CD4-positive, alpha-beta T cell treated with Interleukin-12 subunit alpha and Interleukin-12 subunit beta, for 1 hour (primary cell): ENCODE data around the gene GPX4.

Source experiments
- DNase-seq: peaks from one replicate; pipeline ENCODE4 v3.0.0-alpha.2; 2020

The GPX4 gene

GRCh38 chr19:1084024-1084868 lies 19.5 kb upstream of the GPX4 start:
- no peak for DNase-seq

DNA sequence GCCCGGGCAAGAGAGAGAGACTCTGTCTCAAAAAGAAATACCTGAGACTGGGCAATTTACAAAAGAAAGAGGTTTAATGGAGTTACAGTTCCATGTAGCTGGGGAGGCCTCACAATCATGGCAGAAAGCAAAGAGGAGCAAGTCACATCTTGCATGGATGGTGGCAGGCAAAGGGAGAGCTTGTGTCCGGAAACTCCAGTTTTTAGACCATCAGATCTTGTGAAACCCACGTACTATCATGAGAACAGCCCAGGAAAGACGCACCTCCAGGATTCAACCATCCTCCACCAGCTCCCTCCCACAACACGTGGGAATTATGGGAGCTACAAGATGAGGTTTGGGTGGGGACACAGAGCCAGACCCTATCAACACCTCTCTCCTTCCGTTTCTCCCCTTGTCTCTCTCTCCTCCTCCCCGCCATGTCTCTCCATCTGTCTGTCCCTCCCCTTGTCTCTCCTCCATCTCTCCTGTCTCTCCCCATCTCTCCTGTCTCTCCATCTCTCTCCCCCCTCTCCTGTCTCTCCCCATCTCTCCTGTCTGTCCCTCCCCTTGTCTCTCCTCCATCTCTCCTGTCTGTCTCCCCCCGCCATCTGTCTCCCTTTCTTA lies 18.6 kb upstream of the GPX4 start:
- no peak for DNase-seq

- DNase-seq: no peak
Measured at GRCh38 chr19:1085676-1086442, 17.9 kb upstream of the GPX4 start.

GRCh38 chr19:1086613-1087012 lies 17.2 kb upstream of the GPX4 start:
- DNase-seq: no peak

DNA sequence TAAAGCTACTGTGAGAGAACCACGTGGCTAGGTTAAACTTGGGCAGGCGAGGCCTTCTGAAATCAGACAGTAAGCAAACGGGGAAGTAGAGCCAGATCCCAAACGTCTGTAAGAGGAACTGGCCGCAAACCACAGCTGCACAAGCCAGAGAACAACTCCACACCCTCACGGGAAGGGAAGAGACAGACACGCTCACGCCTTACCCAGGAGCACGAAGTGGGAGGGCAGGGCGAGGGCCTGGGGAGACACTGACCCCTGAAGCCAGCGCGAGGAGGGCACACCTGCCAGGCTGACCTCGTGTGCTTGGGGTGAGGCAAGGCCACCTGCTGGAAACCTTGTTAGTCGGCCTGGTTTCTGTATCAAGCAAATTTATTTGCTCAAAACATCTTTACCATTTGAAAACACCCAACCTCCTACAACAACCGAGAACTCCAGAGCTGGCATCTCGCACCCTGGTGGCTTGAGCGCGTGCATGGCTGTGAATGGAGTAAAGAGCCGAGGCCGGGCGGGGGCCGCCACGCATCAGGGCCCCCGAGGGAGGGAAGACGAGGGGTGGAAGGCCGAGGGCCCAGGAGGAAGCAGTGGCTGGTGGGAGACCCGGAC lies 15.9 kb upstream of the GPX4 start:
- DNase-seq: peak; percentile 59

DNA sequence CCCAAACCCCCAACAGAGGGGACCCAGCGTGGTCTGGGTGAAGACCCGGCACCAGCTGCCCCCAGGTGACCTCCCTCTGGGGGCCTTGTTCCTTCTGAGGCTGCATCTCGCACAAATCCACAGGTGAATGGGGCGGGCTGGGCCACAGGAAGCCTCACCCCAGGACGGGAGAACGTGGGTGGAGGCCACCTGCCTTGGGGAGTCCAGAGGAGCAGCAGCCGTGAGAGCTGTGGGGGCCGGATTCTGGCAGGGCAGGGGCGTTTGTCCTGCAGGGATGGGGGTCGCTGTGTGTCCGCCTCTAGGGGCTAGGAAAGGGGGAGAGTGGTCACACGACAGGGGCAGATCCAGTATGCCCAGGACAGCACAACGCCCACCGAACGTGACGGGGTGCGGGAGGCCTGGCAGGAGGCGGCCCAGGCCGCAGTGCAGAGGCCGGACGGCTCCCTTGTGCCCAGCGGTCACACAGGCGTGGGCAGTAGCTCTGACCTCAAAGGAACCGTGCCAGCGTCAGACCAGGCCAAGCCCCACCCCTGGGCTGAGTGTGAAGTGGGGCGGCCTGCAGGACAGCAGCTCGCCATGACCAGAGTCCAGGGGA lies 15.3 kb upstream of the GPX4 start:
- DNase-seq: no peak

DNA sequence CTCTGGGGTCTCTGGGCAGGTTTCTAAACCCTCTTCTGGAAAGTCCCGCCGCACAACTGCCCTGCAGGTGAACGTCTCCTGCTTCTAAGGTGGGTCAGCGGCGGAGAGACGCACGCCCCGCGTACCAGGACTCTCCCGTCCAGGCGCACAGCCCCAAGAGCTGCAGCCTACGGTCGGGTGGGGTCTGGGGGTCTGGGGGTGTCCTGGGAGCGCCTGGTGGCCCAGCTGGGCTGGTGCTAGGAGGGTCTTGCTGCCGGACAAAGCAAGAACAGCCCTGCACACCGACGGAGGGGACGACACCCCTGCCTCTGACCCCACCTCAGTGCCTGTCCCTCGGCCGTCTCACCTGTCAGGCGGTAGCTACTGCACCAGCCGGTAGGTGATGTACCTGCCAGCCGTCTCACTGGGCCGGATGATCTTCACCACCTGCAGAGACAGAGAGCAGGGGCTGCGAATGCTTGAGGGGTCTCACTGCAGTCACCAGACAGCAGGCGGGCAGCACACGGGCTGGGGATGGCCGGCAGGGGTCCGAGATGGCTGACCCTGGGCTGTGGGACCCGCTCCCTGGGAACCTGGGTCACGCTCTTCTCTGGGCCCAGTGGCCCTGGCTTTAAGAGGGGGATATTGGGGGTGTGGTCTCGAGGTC lies 14.5 kb upstream of the GPX4 start:
- no peak for DNase-seq

GRCh38 chr19:1089891-1090290 lies 13.9 kb upstream of the GPX4 start:
- peak; percentile 66 for DNase-seq

DNA sequence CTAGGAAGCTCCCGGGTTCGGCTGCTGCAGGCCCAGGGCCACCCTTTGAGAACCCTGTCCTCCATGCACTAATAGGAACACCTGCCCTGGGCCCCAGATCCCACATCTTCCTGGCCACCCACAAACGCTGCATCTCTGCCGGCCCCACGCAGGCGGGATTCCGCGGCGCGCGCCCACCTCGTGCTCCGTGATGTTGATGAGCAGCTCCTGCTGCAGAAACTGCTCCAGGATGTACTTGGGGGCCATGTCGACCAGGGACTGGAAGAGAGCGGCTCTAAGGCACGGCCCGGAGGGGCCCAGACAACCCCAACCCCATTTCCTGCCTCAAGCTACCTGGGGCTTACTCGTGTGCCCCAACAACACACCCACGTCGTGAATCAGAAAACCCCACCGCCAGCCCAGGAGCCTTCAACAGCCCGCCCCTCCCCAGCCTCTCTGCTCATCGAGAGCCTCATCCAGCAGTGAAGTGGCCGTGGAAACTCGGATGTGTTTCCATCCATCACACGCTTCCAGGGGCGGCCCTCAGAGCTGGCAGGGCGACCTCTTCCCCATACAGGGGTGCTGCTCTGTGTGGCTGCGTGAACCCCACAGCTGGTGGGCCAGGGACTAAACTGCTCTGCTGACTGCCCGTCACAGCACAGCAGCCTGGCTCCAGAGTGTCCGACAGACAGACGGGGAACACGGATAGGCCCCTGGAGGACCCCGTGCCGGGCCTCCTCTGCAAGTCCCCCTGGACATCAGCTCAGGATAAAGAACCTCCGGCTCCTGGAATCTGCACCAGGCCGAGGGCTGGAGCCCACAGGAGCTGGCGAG lies 12.9 kb upstream of the GPX4 start:
- DNase-seq: no peak

DNA sequence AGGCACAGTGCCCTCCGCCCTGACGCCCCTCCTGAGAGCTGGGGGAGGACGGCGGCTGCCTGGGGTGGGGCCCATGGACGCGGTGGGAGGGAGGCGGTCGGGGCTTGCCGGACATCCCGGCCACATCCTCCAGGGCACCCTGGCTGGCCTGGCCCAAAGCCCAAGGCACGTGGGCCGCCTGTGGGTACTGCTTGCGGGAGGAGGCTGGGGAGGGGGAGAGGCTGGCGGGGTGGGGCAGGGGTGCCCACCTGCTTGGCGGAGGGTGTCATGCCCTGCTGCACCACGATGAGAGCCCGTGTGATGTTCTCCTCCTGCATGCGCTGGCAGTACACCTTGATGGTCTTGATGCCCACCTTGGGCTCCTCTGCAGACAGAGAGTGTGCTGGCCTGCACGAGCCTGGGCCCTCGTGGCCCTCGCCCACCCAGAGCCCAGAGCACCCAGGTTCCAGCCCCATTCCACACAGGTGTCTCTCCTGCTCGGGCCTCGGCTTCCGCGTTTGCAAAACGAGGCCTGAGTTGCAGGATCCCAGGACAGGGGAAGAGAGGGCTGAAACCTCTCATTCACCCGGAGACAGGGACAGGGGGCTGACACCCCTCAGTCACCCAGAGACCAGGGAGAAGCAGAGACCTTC lies 12.1 kb upstream of the GPX4 start:
- DNase-seq: no peak

DNA sequence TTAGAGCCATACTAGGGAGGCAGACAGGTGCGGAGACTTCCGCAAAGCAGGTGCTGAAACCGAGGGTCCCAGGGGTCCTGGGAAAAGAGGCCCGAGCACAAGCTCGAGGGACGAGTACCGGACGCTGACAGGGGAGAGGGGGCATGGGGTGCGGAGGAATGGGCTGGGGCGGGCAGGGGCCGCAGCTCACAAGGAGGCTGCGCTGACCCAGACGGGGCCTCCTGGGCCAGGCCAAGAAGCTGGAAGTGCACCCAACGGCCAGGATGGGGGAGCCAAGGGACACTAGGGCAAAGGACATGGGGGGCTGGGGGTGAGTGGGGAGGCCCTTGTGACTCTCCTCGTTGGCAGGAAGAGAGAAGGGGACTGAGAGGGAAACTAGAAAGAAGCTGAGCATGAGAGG lies 10.5 kb upstream of the GPX4 start:
- no peak for DNase-seq

- DNase-seq: no peak
Measured at GRCh38 chr19:1093811-1094553, 9.8 kb upstream of the GPX4 start.

GRCh38 chr19:1094655-1094977 lies 9.2 kb upstream of the GPX4 start:
- DNase-seq: no peak

DNA sequence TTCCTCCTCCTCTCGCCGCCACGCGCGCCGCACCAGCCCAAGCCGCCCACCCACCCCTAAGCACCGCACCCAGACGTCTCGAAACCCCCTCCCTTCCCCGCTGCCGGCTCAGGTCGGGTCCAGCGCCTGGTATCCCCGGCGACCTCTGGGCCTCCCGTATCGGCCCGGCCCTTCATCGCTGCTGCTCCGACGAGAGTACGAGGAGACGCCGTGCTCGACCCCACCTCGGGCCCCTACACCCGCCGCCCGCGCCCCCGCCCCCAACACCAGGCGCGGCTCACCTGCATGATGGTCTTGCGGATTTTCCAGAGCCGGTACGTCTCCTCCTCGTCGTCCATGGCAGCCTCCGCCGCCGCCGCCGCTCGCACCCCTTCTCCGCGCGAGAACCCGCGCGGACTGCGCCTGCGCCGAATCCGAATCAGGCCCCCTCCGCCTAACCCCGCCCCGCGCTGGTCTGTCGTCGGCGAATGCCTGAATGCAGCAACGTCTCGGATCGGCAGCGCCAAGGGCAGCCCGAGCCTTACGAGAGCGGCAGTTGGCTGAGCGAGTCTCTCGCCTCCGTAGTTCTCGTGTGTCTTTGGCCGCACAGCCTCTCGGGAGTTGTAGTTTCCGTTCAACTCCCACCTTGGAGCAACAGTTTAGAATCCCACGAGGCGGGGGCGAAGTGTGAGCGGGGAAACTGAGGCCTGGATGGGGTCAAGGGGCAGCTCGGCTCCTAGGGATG lies 8.7 kb upstream of the GPX4 start, which contains the start of gene POLR2E:
Gene POLR2E (minus strand): TSS at position 398 of the 724 bp plus-strand sequence. CDS start 60 bp downstream, at position 338.
- peak; percentile 98 for DNase-seq

DNA sequence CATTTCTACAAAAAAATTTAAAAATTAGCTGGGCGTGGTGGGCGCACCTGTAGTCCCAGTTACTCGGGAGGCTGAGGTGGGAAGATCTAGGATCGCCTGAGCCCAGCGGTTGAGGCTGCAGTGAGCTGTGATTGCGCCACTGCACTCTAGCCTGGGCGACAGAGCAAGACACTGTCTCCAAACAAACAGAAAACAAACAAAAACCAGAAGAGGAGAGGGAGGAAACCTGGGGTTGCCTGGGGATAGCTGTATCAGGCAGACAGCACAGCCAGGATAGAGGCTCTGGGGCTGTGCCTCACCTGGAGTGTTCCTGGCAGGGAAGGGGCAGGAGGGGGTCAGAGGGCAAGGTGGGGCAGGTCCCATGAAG lies 6.0 kb upstream of the GPX4 start:
- no peak for DNase-seq

- no peak for DNase-seq
Measured at GRCh38 chr19:1098177-1099051, 5.4 kb upstream of the GPX4 start.

DNA sequence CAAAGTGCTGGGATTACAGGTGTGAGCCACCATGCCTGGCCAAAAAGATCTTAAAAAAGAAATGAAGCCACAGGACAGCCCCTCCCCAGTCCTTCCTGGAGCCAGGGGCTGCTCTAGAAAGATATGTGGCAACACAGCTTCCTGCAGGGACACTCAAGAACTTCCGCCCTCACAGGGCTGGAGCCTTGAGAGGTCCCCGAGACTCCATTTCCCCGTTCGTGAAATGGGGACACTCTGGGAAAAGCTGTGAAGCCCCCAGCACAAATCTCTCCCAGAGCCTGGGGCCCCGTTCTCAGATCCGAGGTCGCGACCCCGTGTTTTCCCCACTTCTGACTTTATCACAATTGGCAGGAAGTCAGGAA lies 2.5 kb upstream of the GPX4 start:
- no peak for DNase-seq

- no peak for DNase-seq
Measured at GRCh38 chr19:1102407-1103131, 1.2 kb upstream of the GPX4 start.
